H1 (cell line): ENCODE measurements around the gene TPMT. TPM values are rescaled to one million over a fixed set of nuclear protein-coding genes. Genes with fewer than 3 reads are reported as not detected.

Experiments
- CTCF ChIA-PET: fragments of 300-600 bp; sonication (Branson Sonifier 250); formaldehyde crosslinking; loops from one replicate; lab custom pipeline; 2021; ENCODE audit not compliant: partially characterized antibody; lab: Charles Lee
- POLR2A ChIA-PET: fragments of 300-600 bp; sonication (Branson Sonifier 250); formaldehyde crosslinking; loops from one replicate; lab custom pipeline; 2021; ENCODE audit warnings: inconsistent platforms; ENCODE audit not compliant: partially characterized antibody; lab: Charles Lee
- DNase-seq, 2 experiments: peaks; one replicate each; pipeline versions ENCODE4 v3.0.0 to v3.0.0-alpha.2; 2010 to 2022; ENCODE audit warnings: low spot score in 2 of 2, low read depth in 1 of 2, mixed read lengths in 1 of 2
- FAIRE-seq: peaks from 2 replicates; lab custom pipeline; 2011; peaks lifted over from hg19 to GRCh38; lab: Jason Lieb, UNC
- H2AFZ ChIP-seq: 2 replicates; pipeline ENCODE4 v1.8.1; 2012; ENCODE audit warnings: low read length, inconsistent platforms
- H2AK5ac ChIP-seq: 2 replicates; pipeline ENCODE4 v1.6.1; 2013; ENCODE audit warnings: low read depth, low read length
- H2BK120ac ChIP-seq: replicated peaks from 2 replicates; pipeline ENCODE3; 2013; ENCODE audit warnings: low read depth, low read length, inconsistent platforms
- H2BK12ac ChIP-seq: 2 replicates; pipeline ENCODE4 v1.6.1; 2013; ENCODE audit warnings: low read depth, low read length
- H2BK15ac ChIP-seq: 2 replicates; pipeline ENCODE4 v1.6.1; 2013; ENCODE audit warnings: low read length
- H2BK20ac ChIP-seq: 2 replicates; pipeline ENCODE4 v1.6.1; 2013; ENCODE audit warnings: low read length
- H2BK5ac ChIP-seq: 2 replicates; pipeline ENCODE4 v1.6.1; 2013; ENCODE audit warnings: low read depth, low read length
- H3K14ac ChIP-seq: 2 replicates; pipeline ENCODE4 v1.6.1; 2013; ENCODE audit warnings: inconsistent platforms; ENCODE audit not compliant: insufficient read length
- H3K18ac ChIP-seq: 2 replicates; pipeline ENCODE4 v1.6.1; 2013; ENCODE audit warnings: low read length; ENCODE audit errors: extremely low read depth
- H3K23ac ChIP-seq: 2 replicates; pipeline ENCODE4 v1.6.1; 2013; ENCODE audit warnings: inconsistent platforms; ENCODE audit not compliant: insufficient read length
- H3K23me2 ChIP-seq: 2 replicates; pipeline ENCODE4 v1.6.1; 2013; ENCODE audit warnings: low read depth, low read length
- H3K27ac ChIP-seq: 2 replicates; pipeline ENCODE4 v1.6.1; 2011; ENCODE audit warnings: low read depth, low read length, inconsistent platforms
- H3K27me3 ChIP-seq, 4 experiments: replicated peaks in 1 of 4; 1 replicate in 1 of 4; 2 replicates in 3 of 4; pipeline versions ENCODE4 v1.6.1 to v1.8.1; 2011 to 2013; ENCODE audit warnings: low read length in 3 of 4, mild to moderate bottlenecking in 3 of 4, inconsistent platforms in 2 of 4, mixed read lengths in 2 of 4, moderate library complexity in 1 of 4; ENCODE audit not compliant: control insufficient read depth in 3 of 4, insufficient read depth in 3 of 4; ENCODE audit errors: extremely low read depth in 1 of 4
- H3K36me3 ChIP-seq, 4 experiments: 2 replicates each; pipeline versions ENCODE4 v1.6.1 to v1.8.1; 2011 to 2013; ENCODE audit warnings: mild to moderate bottlenecking in 4 of 4, low read length in 3 of 4, moderate library complexity in 2 of 4, control low read depth in 1 of 4, inconsistent platforms in 1 of 4; ENCODE audit not compliant: insufficient read depth in 4 of 4, control insufficient read depth in 2 of 4
- H3K4ac ChIP-seq: replicated peaks from 2 replicates; pipeline ENCODE3; 2013; ENCODE audit warnings: low read length, low read depth, mixed read lengths, inconsistent platforms; ENCODE audit not compliant: insufficient read length
- H3K4me1 ChIP-seq, 4 experiments: replicated peaks in 1 of 4; 1 replicate in 1 of 4; 2 replicates in 3 of 4; pipeline versions ENCODE4 v1.6.1 to v1.8.1; 2011 to 2013; ENCODE audit warnings: low read length in 3 of 4, inconsistent platforms in 2 of 4, mixed read lengths in 1 of 4; ENCODE audit not compliant: insufficient read depth in 4 of 4, control insufficient read depth in 3 of 4
- H3K4me2 ChIP-seq, 2 experiments: 2 replicates each; pipeline versions ENCODE4 v1.6.1 to v1.8.1; 2011 to 2013; ENCODE audit warnings: low read depth in 2 of 2, low read length in 2 of 2, control low read depth in 1 of 2, inconsistent platforms in 1 of 2, mild to moderate bottlenecking in 1 of 2; ENCODE audit not compliant: insufficient read depth in 1 of 2
- H3K4me3 ChIP-seq, 4 experiments: fragments of 200-600, 300-600 bp in 1 of 4; sonication (generic), shearing (Covaris generic), sonication (Bioruptor Twin) in 1 of 4; 2 replicates each; pipeline versions ENCODE4 v1.5.1 to v1.8.1; 2011 to 2016; ENCODE audit warnings: low read length in 4 of 4, low read depth in 3 of 4, control low read depth in 2 of 4, inconsistent platforms in 2 of 4, mild to moderate bottlenecking in 2 of 4, mixed read lengths in 1 of 4, moderate library complexity in 1 of 4; ENCODE audit not compliant: insufficient read depth in 2 of 4; ENCODE audit errors: extremely low read depth in 1 of 4
- H3K56ac ChIP-seq: replicated peaks from 2 replicates; pipeline ENCODE3; 2013; ENCODE audit warnings: low read depth, mild to moderate bottlenecking, mixed read lengths, low read length, inconsistent platforms; ENCODE audit not compliant: insufficient read length
- H3K79me1 ChIP-seq: 2 replicates; pipeline ENCODE4 v1.6.1; 2013; ENCODE audit warnings: low read depth, low read length, control low read depth
- H3K79me2 ChIP-seq, 2 experiments: 2 replicates each; pipeline versions ENCODE4 v1.6.1 to v1.8.1; 2012 to 2013; ENCODE audit warnings: low read length in 2 of 2, mild to moderate bottlenecking in 2 of 2, inconsistent platforms in 1 of 2; ENCODE audit not compliant: insufficient read depth in 2 of 2, control insufficient read depth in 1 of 2
- H3K9ac ChIP-seq, 4 experiments: replicated peaks in 1 of 4; 1 replicate in 1 of 4; 2 replicates in 3 of 4; pipeline versions ENCODE4 v1.6.1 to v1.8.1; 2011 to 2013; ENCODE audit warnings: low read depth in 3 of 4, low read length in 3 of 4, control low read depth in 2 of 4, mild to moderate bottlenecking in 2 of 4, moderate library complexity in 2 of 4, inconsistent platforms in 1 of 4; ENCODE audit errors: extremely low read depth in 1 of 4
- H3K9me3 ChIP-seq, 2 experiments: 2 replicates each; pipeline versions ENCODE4 v1.6.1 to v1.8.1; 2012 to 2013; ENCODE audit warnings: mild to moderate bottlenecking in 2 of 2, moderate library complexity in 2 of 2, control low read depth in 1 of 2, inconsistent platforms in 1 of 2, low read depth in 1 of 2, low read length in 1 of 2, mixed read lengths in 1 of 2; ENCODE audit not compliant: insufficient read depth in 2 of 2
- H4K20me1 ChIP-seq, 2 experiments: replicated peaks in 1 of 2; 2 replicates each; pipeline versions ENCODE3 to v1.8.1; 2011 to 2013; ENCODE audit warnings: inconsistent platforms in 2 of 2, low read length in 2 of 2, mild to moderate bottlenecking in 1 of 2; ENCODE audit not compliant: insufficient read depth in 2 of 2, control insufficient read depth in 1 of 2
- H4K5ac ChIP-seq: 2 replicates; pipeline ENCODE4 v1.6.1; 2013; ENCODE audit warnings: low read length, low read depth, mixed read lengths, inconsistent platforms; ENCODE audit not compliant: insufficient read length
- H4K8ac ChIP-seq: 2 replicates; pipeline ENCODE4 v1.8.0; 2013; ENCODE audit warnings: mild to moderate bottlenecking, moderate library complexity, low read length, inconsistent platforms; ENCODE audit not compliant: insufficient read depth; ENCODE audit errors: extremely low read depth
- H4K91ac ChIP-seq: replicated peaks from 2 replicates; pipeline ENCODE3; 2013; ENCODE audit warnings: low read length, mixed read lengths, inconsistent platforms; ENCODE audit not compliant: insufficient read length
- CTBP2 ChIP-seq: IDR thresholded peaks from 2 replicates; pipeline ENCODE4 v1.7.0; 2011; ENCODE audit warnings: borderline replicate concordance, mild to moderate bottlenecking, moderate library complexity, mixed read lengths, low read length; ENCODE audit not compliant: insufficient read depth, insufficient read length
- SUZ12 ChIP-seq: fragments of 200-600 bp; sonication (generic); IDR thresholded peaks from 2 replicates; pipeline ENCODE4 v1.6.1; 2012; ENCODE audit warnings: mild to moderate bottlenecking, inconsistent platforms, low read length, moderate library complexity, mixed read lengths
- WGBS, 2 experiments: shearing (Covaris generic) in 1 of 2; methylation state at CpG; one replicate each; pipeline versions ENCODE4 v1.1.6 to v1.1.7; 2013 to 2015; ENCODE audit warnings: low lambda C conversion rate in 2 of 2, mixed read lengths in 2 of 2, inconsistent platforms in 1 of 2, low coverage in 1 of 2, missing lambda C conversion rate in 1 of 2; ENCODE audit not compliant: insufficient replicate concordance in 2 of 2, insufficient coverage in 1 of 2, insufficient read length in 1 of 2; ENCODE audit errors: extremely low coverage in 1 of 2, missing lambda C conversion rate in 1 of 2; 5-methylcytosine and 5-hydroxymethylcytosine counted together
- polyA plus RNA-seq, 7 experiments: library from polyadenylated mRNA; depleted of rRNA in 3 of 7; stranded (reverse) in 5 of 7; unstranded in 2 of 7; fragments of >200 nt in 5 of 7; fragments of 200-250 nt in 2 of 7; gene quantifications; 1 replicate in 5 of 7; 2 replicates in 1 of 7; 4 replicates in 1 of 7; pipeline versions ENCODE4 v1.2.1 to v1.2.3, GENCODE V29; 2011 to 2013; ENCODE audit warnings: missing spikeins in 2 of 7, mixed read lengths in 2 of 7
- total RNA-seq: library from RNA; stranded (reverse); fragmentation: NEBNext Ultra II Directional; extraction: Animal tissue kit (Norgen Biotek cat#: 25700); gene quantifications from 2 replicates; pipeline ENCODE4 v1.2.1, GENCODE V29; 2021

The TPMT gene
- total and polyA plus RNA-seq, 2 of the 8 experiments (the other 6 are each of a cell fraction or from before 2014, with no cell fraction given), result 12.3 to 17.2 TPM

- H3K23ac ChIP-seq, result no peak overlapping the region
- 89% methylated on average over 3 of the region's 3 CpGs; no CpG with 5 or more reads in 1 of the 2 experiments for WGBS, 2 experiments
- CTCF ChIA-PET, result no interaction called here
Measured at GRCh38 chr6:18168264-18168663, 13.4 kb upstream of the TPMT start.

More at GRCh38 chr6:18168264-18168663, 13.4 kb upstream of the TPMT start:
- Histone ChIP-seq H3K9me3 (peaks cover 0 to 7% of the 10 kb centered on the region in 2 experiments; a peak in 2 of 4 replicates), H3K23me2 (no peaks in the 10 kb centered on the region), H4K5ac (no peak overlapping the region), H2BK20ac (no peak overlapping the region), H2BK12ac (no peak overlapping the region), H3K14ac (no peak overlapping the region), H2BK5ac (no peak overlapping the region), H3K4me3 (no peak overlapping the region), H3K27ac (no peak overlapping the region), H4K91ac (no peak overlapping the region), H2BK120ac (no peak overlapping the region), H4K20me1 (no peaks in the 10 kb centered on the region), H3K4me2 (no peak overlapping the region), H3K56ac (no peak overlapping the region), H3K27me3 (no peaks in the 10 kb centered on the region), H3K4ac (no peak overlapping the region), H3K4me1 (no peaks in the 10 kb centered on the region), H3K18ac (no peak overlapping the region), H4K8ac (no peak overlapping the region), H2AK5ac (no peak overlapping the region), H3K79me2 (no peaks in the 10 kb centered on the region), H3K36me3 (peaks cover 0 to 26% (median 10%) of the 10 kb centered on the region in 4 experiments; a peak in 3 of 8 replicates), H3K9ac (no peak overlapping the region), H2AFZ (no peak overlapping the region), H3K79me1 (no peaks in the 10 kb centered on the region), H2BK15ac (no peak overlapping the region)
- DNase-seq (no peak), FAIRE-seq (no peak)
- TF ChIP-seq CTBP2 (no peak), SUZ12 (no peak)
- POLR2A ChIA-PET, result interaction anchor here (0.6 to 1.6 kb wide), 3 partner anchors 9 to 68 kb away, joined by 3 to 4 read pairs (median 3); no protein-coding TSS in a partner anchor
